Airway epithelial cell (primary cell): Measurements from ENCODE around the gene ORAI3. TPM values are rescaled to one million over a fixed set of nuclear protein-coding genes. Genes with fewer than 3 reads are reported as not detected.

Experiments used
- total RNA-seq: library from RNA; depleted of rRNA; stranded (reverse); fragments of >200 nt; gene quantifications from 2 replicates; pipeline ENCODE4 v1.2.3, GENCODE V29; 2015

The ORAI3 gene
- total RNA-seq, result 22.2 and 30.5 TPM in 2 replicates

GRCh38 chr16:30948667-30949649, at the start of gene ORAI3:
ORAI3 (plus strand) TSS chr16:30949068; CDS start chr16:30949290, 222 bp downstream.

DNA sequence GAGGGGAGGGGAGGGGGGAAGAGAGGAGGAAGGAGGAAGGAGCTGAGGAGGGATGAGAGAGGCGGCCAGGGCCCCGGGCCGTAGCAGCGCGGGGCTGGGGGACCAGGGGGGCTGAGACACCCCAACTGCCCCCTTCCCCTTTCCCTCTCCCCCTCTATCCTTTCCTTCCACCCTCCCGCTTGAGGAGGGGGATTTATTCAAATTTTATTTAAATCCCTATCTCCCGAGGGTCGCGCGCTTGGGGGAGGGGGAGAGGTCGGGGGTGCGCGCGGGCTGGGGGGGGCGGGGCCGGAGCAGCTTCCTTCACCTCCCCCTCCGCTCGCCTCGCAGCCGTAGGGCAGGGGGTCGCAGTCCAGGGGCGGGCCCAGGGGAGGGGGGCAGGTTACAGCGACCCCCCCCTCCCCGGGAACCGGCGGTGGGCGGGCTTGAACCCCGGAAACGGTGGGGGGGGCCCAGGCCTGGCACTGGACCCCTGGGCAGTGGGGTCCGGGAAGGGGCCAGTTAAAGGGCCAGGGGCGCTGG, 25.3 kb upstream of the ORAI3 start, which contains the start of gene FBXL19:
FBXL19 (plus strand) TSS at position 19 of the 522 bp plus-strand sequence. CDS start 2,183 bp downstream, outside the sequence.

GRCh38 chr16:30957456-30958174, 8.7 kb downstream of the ORAI3 start, which contains the start of gene SETD1A:
SETD1A (plus strand) TSS chr16:30957754; CDS start chr16:30958732, 978 bp downstream.

GRCh38 chr16:30984669-30985400, 36.0 kb downstream of the ORAI3 start, which contains the start of gene HSD3B7:
HSD3B7 (plus strand) TSS chr16:30985207; CDS start chr16:30985659, 452 bp downstream.

Other genes starting within 250 kb of the ORAI3 start
- 7.4 and 12.9 TPM in 2 replicates for gene SRCAP, start 249.9 kb upstream of the ORAI3 start, total RNA-seq
- gene PHKG2, start 200.6 kb upstream of the ORAI3 start, total RNA-seq, result 17.9 and 19.8 TPM in 2 replicates
- gene CFAP119, start 187.0 kb upstream of the ORAI3 start, total RNA-seq, result 1.7 and 3.0 TPM in 2 replicates
- gene RNF40, start 186.7 kb upstream of the ORAI3 start, total RNA-seq, result 66.8 and 76.7 TPM in 2 replicates
- gene ZNF629, start 161.9 kb upstream of the ORAI3 start, total RNA-seq, result 9.9 and 14.6 TPM in 2 replicates
- 49.9 and 56.1 TPM in 2 replicates for gene BCL7C, start 55.0 kb upstream of the ORAI3 start, total RNA-seq
- gene CTF1, start 52.5 kb upstream of the ORAI3 start, total RNA-seq, result 1.6 and 2.5 TPM in 2 replicates
- 38.2 and 39.7 TPM in 2 replicates for gene FBXL19, start 25.5 kb upstream of the ORAI3 start, total RNA-seq
- gene SETD1A, start 8.7 kb downstream of the ORAI3 start, total RNA-seq, result 3.4 and 4.6 TPM in 2 replicates
- gene HSD3B7, start 36.1 kb downstream of the ORAI3 start, total RNA-seq, result 8.8 and 10.4 TPM in 2 replicates
- gene STX1B, start 61.6 kb downstream of the ORAI3 start, total RNA-seq, result 0.05 and 1.1 TPM in 2 replicates
- 19.9 and 21.9 TPM in 2 replicates for gene STX4, start 84.5 kb downstream of the ORAI3 start, total RNA-seq
- gene ZNF668, start 125.2 kb downstream of the ORAI3 start, total RNA-seq, result 12.2 and 32.0 TPM in 2 replicates
- gene ZNF646, start 125.4 kb downstream of the ORAI3 start, total RNA-seq, result 11.4 and 13.9 TPM in 2 replicates
- gene PRSS53, start 139.9 kb downstream of the ORAI3 start, total RNA-seq, result 0.65 and 0.78 TPM in 2 replicates
- 86.5 and 89.8 TPM in 2 replicates for gene VKORC1, start 145.7 kb downstream of the ORAI3 start, total RNA-seq
- 60.4 and 70.8 TPM in 2 replicates for gene BCKDK, start 159.3 kb downstream of the ORAI3 start, total RNA-seq
- gene KAT8, start 168.6 kb downstream of the ORAI3 start, total RNA-seq, result 16.9 and 30.6 TPM in 2 replicates
- gene PRSS8, start 186.7 kb downstream of the ORAI3 start, total RNA-seq, result 80.0 and 81.1 TPM in 2 replicates
- 0.07 TPM in 1 of 2 replicates, not detected in the other for gene PRSS36, start 201.0 kb downstream of the ORAI3 start, total RNA-seq
- gene FUS, start 231.1 kb downstream of the ORAI3 start, total RNA-seq, result 46.6 and 58.3 TPM in 2 replicates